B cell (primary cell): ENCODE measurements around the gene HIBADH. TPM values are rescaled to one million over a fixed set of nuclear protein-coding genes. Genes with fewer than 3 reads are reported as not detected.

Source experiments
- ATAC-seq: fragments of 200-7000 bp; cut with Tn5 transposase; one replicate; pipeline ENCODE4 v1.10.0; 2021; ENCODE audit warnings: low read depth, mild to moderate bottlenecking, moderate number of reproducible peaks, moderate library complexity
- CTCF ChIA-PET: fragments of 350-600 bp; sonication (Branson Sonifier 250); formaldehyde crosslinking; loops from one replicate; lab custom pipeline; 2021; ENCODE audit warnings: antibody characterized with exemption, inconsistent platforms; lab: Charles Lee
- POLR2A ChIA-PET: fragments of 350-600 bp; sonication (Branson Sonifier 250); formaldehyde crosslinking; loops from one replicate; lab custom pipeline; 2021; ENCODE audit warnings: antibody characterized with exemption; lab: Charles Lee
- DNase-seq: peaks from one replicate; pipeline ENCODE4 v3.0.0; 2013
- H2AFZ ChIP-seq: 2 replicates; pipeline ENCODE4 v1.6.1; 2012; ENCODE audit warnings: mild to moderate bottlenecking, low read depth, low read length; ENCODE audit not compliant: insufficient read depth, poor library complexity, severe bottlenecking
- H3K27ac ChIP-seq, 2 donors: 1 replicate in 1 of 2; 2 replicates in 1 of 2; pipeline ENCODE4 v1.5.1; 2012 to 2013; ENCODE audit warnings: low read length in 2 of 2, mild to moderate bottlenecking in 2 of 2, moderate library complexity in 1 of 2
- H3K27me3 ChIP-seq, 4 experiments: fragments of 200-600 bp in 1 of 4; sonication (generic) in 1 of 4; replicated peaks in 1 of 4; 1 replicate in 2 of 4; 2 replicates in 2 of 4; pipeline versions ENCODE4 v1.6.1 to v1.7.0; 2013 to 2016; ENCODE audit warnings: low read length in 3 of 4, mild to moderate bottlenecking in 2 of 4, mixed read lengths in 1 of 4, moderate library complexity in 1 of 4; ENCODE audit not compliant: insufficient read depth in 4 of 4, control insufficient read depth in 3 of 4; ENCODE audit errors: control extremely low read depth in 1 of 4
- H3K36me3 ChIP-seq, 2 experiments: replicated peaks in 1 of 2; 1 replicate in 1 of 2; 2 replicates in 1 of 2; pipeline versions ENCODE4 v1.6.1 to v1.7.1; 2013; ENCODE audit warnings: low read length in 1 of 2; ENCODE audit not compliant: insufficient read depth in 2 of 2, control insufficient read depth in 1 of 2; ENCODE audit errors: control extremely low read depth in 1 of 2, extremely low read depth in 1 of 2
- H3K4me1 ChIP-seq, 2 donors: fragments of 200-600 bp in 1 of 2; sonication (generic) in 1 of 2; 1 replicate in 1 of 2; 2 replicates in 1 of 2; pipeline versions ENCODE4 v1.5.1 to v1.6.1; 2013 to 2017; ENCODE audit warnings: low read length in 2 of 2; ENCODE audit not compliant: control insufficient read depth in 2 of 2, insufficient read depth in 2 of 2
- H3K4me2 ChIP-seq: replicated peaks from 2 replicates; pipeline ENCODE3; 2012; ENCODE audit warnings: mild to moderate bottlenecking, low read depth, low read length; ENCODE audit not compliant: poor library complexity, severe bottlenecking
- H3K4me3 ChIP-seq, 5 experiments: fragments of 200-600 bp in 1 of 5; sonication (generic) in 1 of 5; 1 replicate in 3 of 5; 2 replicates in 2 of 5; pipeline versions ENCODE4 v1.5.1 to v1.7.0; 2011 to 2016; ENCODE audit warnings: low read length in 4 of 5, mild to moderate bottlenecking in 4 of 5, low read depth in 2 of 5, control low read depth in 1 of 5, moderate library complexity in 1 of 5; ENCODE audit not compliant: insufficient read depth in 1 of 5; ENCODE audit errors: control extremely low read depth in 1 of 5, extremely low read depth in 1 of 5
- H3K79me2 ChIP-seq: fragments of 200-600 bp; sonication (generic); one replicate; pipeline ENCODE4 v1.6.0; 2016; ENCODE audit warnings: low read length; ENCODE audit not compliant: control insufficient read depth, insufficient read depth
- H3K9ac ChIP-seq: fragments of 200-600 bp; sonication (generic); 2 replicates; pipeline ENCODE4 v1.6.1; 2017; ENCODE audit warnings: mild to moderate bottlenecking, low read length, moderate library complexity
- H3K9me3 ChIP-seq, 3 donors: one replicate each; pipeline versions ENCODE4 v1.6.1 to v1.7.1; 2013; ENCODE audit warnings: low read length in 2 of 3; ENCODE audit not compliant: control insufficient read depth in 2 of 3, insufficient read depth in 1 of 3; ENCODE audit errors: control extremely low read depth in 1 of 3
- H4K20me1 ChIP-seq: 2 replicates; pipeline ENCODE4 v1.6.0; 2012; ENCODE audit warnings: mild to moderate bottlenecking, low read length; ENCODE audit not compliant: insufficient read depth, control insufficient read depth, poor library complexity, severe bottlenecking
- H3K27ac Mint-ChIP-seq: one replicate; pipeline ENCODE4 v1.8.0; 2021; ENCODE audit warnings: mixed read lengths
- H3K27me3 Mint-ChIP-seq: one replicate; pipeline ENCODE4 v1.8.0; 2021; ENCODE audit warnings: mixed read lengths
- H3K4me1 Mint-ChIP-seq: one replicate; pipeline ENCODE4 v1.8.0; 2021; ENCODE audit warnings: mixed read lengths
- H3K4me3 Mint-ChIP-seq: one replicate; pipeline ENCODE4 v1.8.0; 2021; ENCODE audit warnings: mixed read lengths
- H3K9me3 Mint-ChIP-seq: one replicate; pipeline ENCODE4 v1.8.0; 2022; ENCODE audit warnings: mixed read lengths; ENCODE audit not compliant: insufficient read depth
- EZH2 ChIP-seq: IDR thresholded peaks from 2 replicates; pipeline ENCODE4 v1.6.1; 2012; ENCODE audit warnings: borderline replicate concordance, low read depth, mild to moderate bottlenecking, moderate library complexity, low read length; ENCODE audit not compliant: insufficient read depth, poor library complexity, severe bottlenecking
- WGBS: methylation state at CpG from one replicate; pipeline ENCODE4 v1.1.5; 2013; ENCODE audit warnings: missing lambda C conversion rate; ENCODE audit not compliant: insufficient coverage; 5-methylcytosine and 5-hydroxymethylcytosine counted together
- intact Hi-C: fragments of 100-400 bp; cut with micrococcal nuclease; formaldehyde crosslinking; loops from one replicate; pipeline ENCODE4 v1.10.0; 2022
- polyA plus RNA-seq: library from polyadenylated mRNA; depleted of rRNA; stranded (reverse); fragments of >200 nt; gene quantifications from 2 replicates; pipeline ENCODE4 v1.2.3, GENCODE V29; 2012
- total RNA-seq, 2 donors: library from RNA; stranded (reverse); fragments of 120-200 nt in 1 of 2; gene quantifications; 1 replicate in 1 of 2; 2 replicates in 1 of 2; pipeline versions ENCODE4 v1.2.3 to v1.2.4, GENCODE V29; 2013 to 2022
- TF ChIP-seq, protein P1 (sequence below): fragments of 200-600 bp; IDR thresholded peaks from one replicate; pipeline ENCODE4 v1.8.0; 2022; ENCODE audit warnings: antibody characterized with exemption, mild to moderate bottlenecking

Gene HIBADH
- total and polyA plus RNA-seq, 2 donors (not counting 1 experiment from before 2014, with no cell fraction given), result 6.9 to 14.1 TPM

DNA sequence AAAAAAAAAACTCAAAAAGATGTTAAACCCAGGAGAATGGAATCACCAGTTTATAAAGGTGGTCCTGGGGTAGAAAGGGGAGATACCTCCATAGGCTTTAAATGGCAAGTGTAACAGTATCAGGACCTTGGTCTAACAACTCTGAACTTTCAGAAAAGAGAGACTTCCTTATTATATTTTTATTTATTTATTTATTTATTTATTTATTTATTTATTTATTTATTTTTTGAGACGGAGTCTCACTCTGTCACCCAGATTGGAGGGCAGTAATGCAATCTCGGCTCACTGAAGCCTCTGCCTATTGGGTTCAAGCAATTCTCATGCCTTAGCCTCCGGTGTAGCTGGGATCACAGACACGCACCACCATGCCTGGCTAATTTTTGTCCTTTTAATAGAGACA is 12.4 kb downstream of the HIBADH start:
- intact Hi-C loops, result no loop called here
- Mint-ChIP-seq H3K27me3 (no peaks in the 10 kb centered on the region), H3K4me3 (no peak overlapping the region), H3K27ac (no peak overlapping the region), H3K4me1 (no peaks in the 10 kb centered on the region), H3K9me3 (peaks cover 2% of the 10 kb centered on the region)
- Histone ChIP-seq H3K4me1 (no peaks in the 10 kb centered on the region), H3K27ac (no peak overlapping the region), H3K9me3 (no peaks in the 10 kb centered on the region), H3K27me3 (no peaks in the 10 kb centered on the region), H3K36me3 (peaks cover 0 to 14% of the 10 kb centered on the region in 2 experiments), H4K20me1 (no peaks in the 10 kb centered on the region), H2AFZ (no peak overlapping the region), H3K79me2 (no peaks in the 10 kb centered on the region), H3K9ac (no peak overlapping the region), H3K4me2 (no peak overlapping the region), H3K4me3 (no peak overlapping the region)
- no peak for DNase-seq
- no peak for ATAC-seq
- POLR2A ChIA-PET, result no interaction called here
- WGBS, result 100% methylated on average over 2 of the region's 4 CpGs
- CTCF ChIA-PET, result no interaction called here
- no peak for TF ChIP-seq EZH2
- TF ChIP-seq, protein P1, sequence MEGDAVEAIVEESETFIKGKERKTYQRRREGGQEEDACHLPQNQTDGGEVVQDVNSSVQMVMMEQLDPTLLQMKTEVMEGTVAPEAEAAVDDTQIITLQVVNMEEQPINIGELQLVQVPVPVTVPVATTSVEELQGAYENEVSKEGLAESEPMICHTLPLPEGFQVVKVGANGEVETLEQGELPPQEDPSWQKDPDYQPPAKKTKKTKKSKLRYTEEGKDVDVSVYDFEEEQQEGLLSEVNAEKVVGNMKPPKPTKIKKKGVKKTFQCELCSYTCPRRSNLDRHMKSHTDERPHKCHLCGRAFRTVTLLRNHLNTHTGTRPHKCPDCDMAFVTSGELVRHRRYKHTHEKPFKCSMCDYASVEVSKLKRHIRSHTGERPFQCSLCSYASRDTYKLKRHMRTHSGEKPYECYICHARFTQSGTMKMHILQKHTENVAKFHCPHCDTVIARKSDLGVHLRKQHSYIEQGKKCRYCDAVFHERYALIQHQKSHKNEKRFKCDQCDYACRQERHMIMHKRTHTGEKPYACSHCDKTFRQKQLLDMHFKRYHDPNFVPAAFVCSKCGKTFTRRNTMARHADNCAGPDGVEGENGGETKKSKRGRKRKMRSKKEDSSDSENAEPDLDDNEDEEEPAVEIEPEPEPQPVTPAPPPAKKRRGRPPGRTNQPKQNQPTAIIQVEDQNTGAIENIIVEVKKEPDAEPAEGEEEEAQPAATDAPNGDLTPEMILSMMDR, result no peak

DNA sequence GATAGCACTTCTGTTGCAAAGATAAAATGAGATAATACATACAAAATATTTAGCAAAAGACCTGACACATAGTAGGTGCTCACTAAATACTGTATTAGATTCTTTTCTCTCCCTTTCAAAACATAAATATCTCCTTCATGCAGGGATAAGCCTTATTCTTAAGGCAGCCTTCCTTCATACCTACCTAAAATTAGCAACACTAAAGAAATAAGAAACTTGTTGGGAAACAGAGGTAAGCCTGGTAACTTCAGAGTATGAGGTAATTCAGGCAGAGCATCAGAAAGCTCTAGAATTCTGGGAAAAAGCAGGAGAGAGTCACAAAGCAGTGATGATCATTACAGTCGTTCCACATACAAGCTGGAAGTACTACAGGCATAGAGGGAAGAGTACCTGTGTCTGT is 15.2 kb downstream of the HIBADH start:
- no peak overlapping the region for H3K4me3 Mint-ChIP-seq

More for the DNA sequence above, 15.2 kb downstream of the HIBADH start:
- ATAC-seq, result no peak
- Histone ChIP-seq H3K27me3 (no peaks in the 10 kb centered on the region), H3K9ac (no peak overlapping the region), H2AFZ (no peak overlapping the region), H3K9me3 (no peaks in the 10 kb centered on the region), H3K27ac (no peak overlapping the region), H3K4me1 (no peaks in the 10 kb centered on the region), H3K4me2 (no peak overlapping the region), H4K20me1 (no peaks in the 10 kb centered on the region), H3K36me3 (peaks cover 0 to 14% of the 10 kb centered on the region in 2 experiments), H3K4me3 (no peak overlapping the region), H3K79me2 (no peaks in the 10 kb centered on the region)
- TF ChIP-seq, protein P1, result no peak
- no peak for TF ChIP-seq EZH2
- WGBS, result 100% methylated on average over 1 of the region's 1 CpG
- no peaks in the 10 kb centered on the region for H3K4me1 Mint-ChIP-seq
- H3K27me3 Mint-ChIP-seq, result no peaks in the 10 kb centered on the region
- no peaks in the 10 kb centered on the region for H3K9me3 Mint-ChIP-seq
- intact Hi-C loops, result no loop called here
- CTCF ChIA-PET, result interaction anchor here (1.0 kb wide), 1 partner anchor 127 kb away, joined by 3 read pairs; no protein-coding TSS in a partner anchor
- POLR2A ChIA-PET, result no interaction called here
- no peak overlapping the region for H3K27ac Mint-ChIP-seq
- DNase-seq, result no peak
